ENCODE data around the gene ZPBP2.
A peak's percentile ranks its signal among the peaks of the same experiment; 100 is the strongest.

The ZPBP2 gene

GRCh38 chr17:39923836-39924690 is 56.1 kb downstream of the ZPBP2 start:
- TF ChIP-seq ZNF274 (IDR thresholded peaks at IDR 0.05; ENCODE audit: low read depth, low read length) (no peak), YY1 (IDR thresholded peaks at IDR 0.05; ENCODE audit: insufficient read depth, insufficient read length) (no peak), SUZ12 (IDR thresholded peaks at IDR 0.05; ENCODE audit: extremely low read depth, insufficient read depth, insufficient read length) (no peak)
- Histone ChIP-seq H3K4me1 (ENCODE audit: insufficient read depth, insufficient read length) (peaks cover 27% of the 10 kb centered on the region), H3K9ac (ENCODE audit: insufficient read length, low read depth) (no peak overlapping the region), H3K36me3 (ENCODE audit: insufficient read depth, insufficient read length, low read length) (peaks cover 56% of the 10 kb centered on the region), H3K4me3 (ENCODE audit: insufficient read length, low read depth) (no peak overlapping the region), H3K27me3 (ENCODE audit: insufficient read depth, insufficient read length) (no peaks in the 10 kb centered on the region), H3K9me3 (ENCODE audit: insufficient read depth, low read length) (no peaks in the 10 kb centered on the region)
- DNase-seq (ENCODE audit: low read depth, low spot score): no peak

GRCh38 chr17:39924691-39925055 is 56.7 kb downstream of the ZPBP2 start:
- no peak for DNase-seq (ENCODE audit: low read depth, low spot score)
- Histone ChIP-seq H3K4me3 (ENCODE audit: insufficient read length, low read depth) (no peak overlapping the region), H3K9ac (ENCODE audit: insufficient read length, low read depth) (no peak overlapping the region), H3K9me3 (ENCODE audit: insufficient read depth, low read length) (no peaks in the 10 kb centered on the region), H3K36me3 (ENCODE audit: insufficient read depth, insufficient read length, low read length) (peaks cover 52% of the 10 kb centered on the region), H3K4me1 (ENCODE audit: insufficient read depth, insufficient read length) (peaks cover 27% of the 10 kb centered on the region), H3K27me3 (ENCODE audit: insufficient read depth, insufficient read length) (no peaks in the 10 kb centered on the region)
- TF ChIP-seq ZNF274 (IDR thresholded peaks at IDR 0.05; ENCODE audit: low read depth, low read length) (no peak), YY1 (IDR thresholded peaks at IDR 0.05; ENCODE audit: insufficient read depth, insufficient read length) (no peak), SUZ12 (IDR thresholded peaks at IDR 0.05; ENCODE audit: extremely low read depth, insufficient read depth, insufficient read length) (no peak)

DNA sequence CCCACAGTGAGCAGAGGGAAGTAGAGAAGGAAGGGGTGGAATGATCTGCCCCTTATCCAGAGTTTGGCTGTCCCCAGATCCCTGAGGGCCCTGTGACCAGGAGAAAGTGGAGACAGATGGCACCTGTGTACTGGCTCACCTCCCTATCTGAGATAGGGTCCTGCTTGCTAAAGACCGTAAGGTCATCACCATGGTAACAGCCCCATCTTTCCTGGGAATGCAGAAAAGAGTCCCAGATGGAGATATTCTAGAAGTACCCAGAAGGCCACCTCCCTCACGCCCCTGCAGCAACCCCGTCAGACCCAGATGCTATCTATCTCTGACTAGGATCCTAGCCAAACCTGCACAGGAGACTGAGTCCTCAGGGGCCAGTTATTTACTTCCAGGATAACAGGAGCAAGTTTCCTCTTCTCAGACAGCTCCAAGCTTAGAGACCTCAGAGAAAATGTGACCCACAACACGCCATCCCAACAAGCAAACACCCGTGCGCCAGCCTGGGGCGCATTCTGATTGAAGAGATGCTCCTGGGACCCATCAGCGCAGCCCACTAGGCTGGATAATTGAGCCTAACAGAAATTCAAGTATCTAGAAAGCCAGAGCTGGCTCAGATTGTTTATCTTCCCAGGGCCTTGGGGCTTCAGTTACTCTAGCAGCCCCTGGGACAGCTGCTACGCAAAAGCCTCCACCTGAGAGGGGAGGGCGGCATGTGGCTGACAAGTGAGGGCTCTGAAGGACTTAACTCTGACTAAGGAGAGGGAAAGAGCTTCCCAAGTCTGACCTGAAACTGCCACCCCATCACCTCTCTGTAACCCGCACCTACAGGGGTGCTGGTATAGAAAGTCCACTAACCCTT is 57.5 kb downstream of the ZPBP2 start:
- no peak overlapping the region for H3K4me3 ChIP-seq (ENCODE audit: insufficient read length, low read depth)
- no peak for DNase-seq (ENCODE audit: low read depth, low spot score)
- H3K36me3 ChIP-seq (ENCODE audit: insufficient read depth, insufficient read length, low read length): peaks cover 44% of the 10 kb centered on the region
- no peak overlapping the region for H3K9ac ChIP-seq (ENCODE audit: insufficient read length, low read depth)
- H3K4me1 ChIP-seq (ENCODE audit: insufficient read depth, insufficient read length): peaks cover 27% of the 10 kb centered on the region
- TF ChIP-seq YY1 (IDR thresholded peaks at IDR 0.05; ENCODE audit: insufficient read depth, insufficient read length): no peak
- no peak for TF ChIP-seq ZNF274 (IDR thresholded peaks at IDR 0.05; ENCODE audit: low read depth, low read length)
- no peak for TF ChIP-seq SUZ12 (IDR thresholded peaks at IDR 0.05; ENCODE audit: extremely low read depth, insufficient read depth, insufficient read length)
- H3K9me3 ChIP-seq (ENCODE audit: insufficient read depth, low read length): no peaks in the 10 kb centered on the region
- no peaks in the 10 kb centered on the region for H3K27me3 ChIP-seq (ENCODE audit: insufficient read depth, insufficient read length)

DNA sequence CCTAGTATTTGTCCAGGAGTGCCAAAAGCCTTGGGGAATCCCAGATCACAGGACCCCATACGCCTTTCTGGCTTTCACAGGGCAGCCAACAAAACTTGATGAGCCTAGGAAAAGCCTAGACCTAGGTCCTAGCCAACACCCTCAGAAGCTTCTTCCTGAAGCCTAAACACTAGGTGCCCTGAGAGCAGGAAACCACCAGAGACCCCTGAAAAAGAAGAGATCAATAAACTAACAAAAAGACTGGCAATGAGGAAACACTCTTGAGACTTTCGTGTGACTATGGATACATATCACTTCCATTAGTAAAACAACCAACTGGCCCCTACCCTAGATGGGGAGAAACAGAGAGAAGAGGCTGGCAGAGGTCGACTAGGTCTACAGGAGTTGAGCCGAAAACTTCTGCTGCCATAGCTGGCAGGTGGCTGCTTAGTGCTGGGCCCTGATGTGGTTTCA is 58.2 kb downstream of the ZPBP2 start:
- DNase-seq (ENCODE audit: low read depth, low spot score): no peak
- peak overlapping the region; percentile 88 for H3K9ac ChIP-seq (ENCODE audit: insufficient read length, low read depth)
- TF ChIP-seq ZNF274 (IDR thresholded peaks at IDR 0.05; ENCODE audit: low read depth, low read length) (no peak), YY1 (IDR thresholded peaks at IDR 0.05; ENCODE audit: insufficient read depth, insufficient read length) (no peak), SUZ12 (IDR thresholded peaks at IDR 0.05; ENCODE audit: extremely low read depth, insufficient read depth, insufficient read length) (no peak)
- peaks cover 27% of the 10 kb centered on the region for H3K4me1 ChIP-seq (ENCODE audit: insufficient read depth, insufficient read length)
- peaks cover 41% of the 10 kb centered on the region for H3K36me3 ChIP-seq (ENCODE audit: insufficient read depth, insufficient read length, low read length)
- no peaks in the 10 kb centered on the region for H3K27me3 ChIP-seq (ENCODE audit: insufficient read depth, insufficient read length)
- no peaks in the 10 kb centered on the region for H3K9me3 ChIP-seq (ENCODE audit: insufficient read depth, low read length)
- peak overlapping the region; percentile 87 for H3K4me3 ChIP-seq (ENCODE audit: insufficient read length, low read depth)

DNA sequence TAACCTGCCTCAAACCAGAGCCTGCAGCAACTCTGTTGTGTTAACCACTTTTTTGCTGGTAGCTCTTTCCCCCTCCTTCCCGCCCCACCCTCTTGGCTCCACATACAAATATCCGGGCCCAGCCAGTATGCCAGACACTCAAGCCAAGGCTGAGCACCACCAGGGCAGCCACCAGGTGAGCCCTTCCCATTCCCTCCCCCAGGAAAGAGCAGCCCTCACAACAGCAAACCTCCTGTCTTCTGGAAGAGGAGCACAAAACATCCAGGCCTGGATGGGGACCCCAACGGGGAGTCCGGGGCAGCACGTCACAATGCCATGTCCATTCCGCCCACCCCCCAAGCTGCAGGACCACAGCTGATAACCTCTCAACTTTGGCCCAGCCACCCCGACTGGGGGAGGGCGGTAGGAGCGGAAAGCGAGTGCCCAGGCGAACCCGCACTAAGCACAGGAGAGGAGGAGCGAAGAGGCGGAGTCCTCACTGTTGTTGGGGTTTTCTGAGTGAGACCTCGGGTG is 58.6 kb downstream of the ZPBP2 start:
- TF ChIP-seq SUZ12 (IDR thresholded peaks at IDR 0.05; ENCODE audit: extremely low read depth, insufficient read depth, insufficient read length) (no peak), YY1 (IDR thresholded peaks at IDR 0.05; ENCODE audit: insufficient read depth, insufficient read length) (no peak), ZNF274 (IDR thresholded peaks at IDR 0.05; ENCODE audit: low read depth, low read length) (no peak)
- Histone ChIP-seq H3K4me3 (ENCODE audit: insufficient read length, low read depth) (peak overlapping the region; percentile 87), H3K4me1 (ENCODE audit: insufficient read depth, insufficient read length) (peaks cover 27% of the 10 kb centered on the region), H3K36me3 (ENCODE audit: insufficient read depth, insufficient read length, low read length) (peaks cover 37% of the 10 kb centered on the region), H3K9ac (ENCODE audit: insufficient read length, low read depth) (peak overlapping the region; percentile 88), H3K9me3 (ENCODE audit: insufficient read depth, low read length) (no peaks in the 10 kb centered on the region), H3K27me3 (ENCODE audit: insufficient read depth, insufficient read length) (no peaks in the 10 kb centered on the region)
- DNase-seq (ENCODE audit: low read depth, low spot score): no peak
